GM23338 (cell line): ENCODE measurements around the gene IGF2R. TPM values are rescaled to one million over a fixed set of nuclear protein-coding genes. Genes with fewer than 3 reads are reported as not detected.

Experiments used
- ATAC-seq: fragments of 200-7000 bp; cut with Tn5 transposase; 3 replicates; pipeline ENCODE4 v1.9.1; 2020
- DNase-seq: peaks from one replicate; pipeline ENCODE4 v3.0.0-alpha.2; 2015; ENCODE audit warnings: low spot score
- H2AFZ ChIP-seq: fragments of 200-600 bp; sonication (generic); 2 replicates; pipeline ENCODE4 v1.8.0; 2016; ENCODE audit warnings: antibody characterized with exemption, mild to moderate bottlenecking, moderate library complexity
- H3F3A ChIP-seq: fragments of 200-600 bp; sonication (generic); replicated peaks from 2 replicates; pipeline ENCODE4 v1.8.0; 2017; ENCODE audit warnings: antibody characterized with exemption, mixed run types, low read depth
- H3K27ac ChIP-seq: fragments of 200-600 bp; sonication (generic); 2 replicates; pipeline ENCODE4 v1.6.1; 2016; ENCODE audit warnings: low read depth
- H3K27me3 ChIP-seq: fragments of 200-600 bp; sonication (generic); 2 replicates; pipeline ENCODE4 v1.8.0; 2016; ENCODE audit warnings: mild to moderate bottlenecking, mixed run types, moderate library complexity; ENCODE audit not compliant: insufficient read depth
- H3K36me3 ChIP-seq: fragments of 200-600 bp; sonication (generic); 2 replicates; pipeline ENCODE4 v1.8.0; 2016; ENCODE audit warnings: mild to moderate bottlenecking; ENCODE audit not compliant: insufficient read depth
- H3K4me1 ChIP-seq: fragments of 200-600 bp; sonication (generic); 2 replicates; pipeline ENCODE4 v1.8.0; 2016; ENCODE audit warnings: mild to moderate bottlenecking, moderate library complexity; ENCODE audit not compliant: insufficient read depth
- H3K4me2 ChIP-seq: fragments of 200-600 bp; sonication (generic); 2 replicates; pipeline ENCODE4 v1.7.1; 2017; ENCODE audit warnings: mixed run types
- H3K4me3 ChIP-seq: fragments of 200-600 bp; sonication (generic); 2 replicates; pipeline ENCODE4 v1.6.1; 2016; ENCODE audit warnings: mixed run types
- H3K79me2 ChIP-seq: fragments of 200-600 bp; sonication (generic); replicated peaks from 2 replicates; pipeline ENCODE4 v1.8.0; 2017; ENCODE audit warnings: mild to moderate bottlenecking; ENCODE audit not compliant: insufficient read depth
- H3K9me2 ChIP-seq: fragments of 200-600 bp; sonication (generic); 2 replicates; pipeline ENCODE4 v1.8.0; 2017; ENCODE audit not compliant: insufficient read depth
- H4K20me1 ChIP-seq: fragments of 200-600 bp; sonication (generic); replicated peaks from 2 replicates; pipeline ENCODE4 v1.8.0; 2017; ENCODE audit warnings: mild to moderate bottlenecking; ENCODE audit not compliant: insufficient read depth
- H3K27ac Mint-ChIP-seq: 2 replicates; pipeline ENCODE4 v1.8.0; 2020; ENCODE audit warnings: inconsistent platforms, mild to moderate bottlenecking, moderate library complexity, mixed read lengths
- H3K27me3 Mint-ChIP-seq: 3 replicates; pipeline ENCODE4 v1.8.0; 2022; ENCODE audit warnings: low read depth, mild to moderate bottlenecking, moderate library complexity, mixed read lengths, inconsistent platforms; ENCODE audit not compliant: insufficient read depth, poor library complexity
- H3K36me3 Mint-ChIP-seq: 3 replicates; pipeline ENCODE4 v1.8.0; 2021; ENCODE audit warnings: low read depth, mild to moderate bottlenecking, inconsistent platforms, moderate library complexity, mixed read lengths
- H3K4me1 Mint-ChIP-seq: 3 replicates; pipeline ENCODE4 v1.8.0; 2020; ENCODE audit warnings: mild to moderate bottlenecking, inconsistent platforms, mixed read lengths
- H3K4me3 Mint-ChIP-seq: 3 replicates; pipeline ENCODE4 v1.8.0; 2021; ENCODE audit warnings: moderate library complexity, mild to moderate bottlenecking, inconsistent platforms, mixed read lengths
- H3K9me3 Mint-ChIP-seq: 3 replicates; pipeline ENCODE4 v1.8.0; 2020; ENCODE audit warnings: moderate library complexity, mild to moderate bottlenecking, inconsistent platforms, mixed read lengths
- CREB1 ChIP-seq: fragments of 250-450 bp; sonication (Bioruptor Pico); IDR thresholded peaks from 2 replicates; pipeline ENCODE4 v1.5.0; 2020; ENCODE audit warnings: low read depth, mild to moderate bottlenecking, moderate library complexity
- ETS1 ChIP-seq: IDR thresholded peaks from 2 replicates; pipeline ENCODE4 v1.6.1; 2016; ENCODE audit warnings: antibody characterized with exemption
- EZH2 ChIP-seq: fragments of 200-600 bp; sonication (generic); IDR thresholded peaks from one replicate; pipeline ENCODE4 v1.8.0; 2017; ENCODE audit warnings: antibody characterized with exemption, mild to moderate bottlenecking, low read depth; ENCODE audit not compliant: unreplicated experiment
- JUNB ChIP-seq: IDR thresholded peaks from one replicate; pipeline ENCODE4 v1.6.1; 2016; ENCODE audit warnings: antibody characterized with exemption; ENCODE audit not compliant: unreplicated experiment
- NANOG ChIP-seq: IDR thresholded peaks from 2 replicates; pipeline ENCODE4 v1.6.1; 2016; ENCODE audit warnings: antibody characterized with exemption, borderline replicate concordance
- REST ChIP-seq: IDR thresholded peaks from one replicate; pipeline ENCODE4 v1.6.1; 2018; ENCODE audit warnings: antibody characterized with exemption; ENCODE audit not compliant: unreplicated experiment
- STAT1 ChIP-seq: IDR thresholded peaks from one replicate; pipeline ENCODE4 v1.6.1; 2016; ENCODE audit warnings: antibody characterized with exemption; ENCODE audit not compliant: unreplicated experiment
- ZNF114 ChIP-seq: fragments of 250-450 bp; sonication (Bioruptor Pico); IDR thresholded peaks from 2 replicates; pipeline ENCODE4 v1.5.0; 2020; ENCODE audit warnings: mild to moderate bottlenecking, moderate library complexity
- ZNF331 ChIP-seq: fragments of 250-450 bp; sonication (Bioruptor Pico); IDR thresholded peaks from 2 replicates; pipeline ENCODE4 v1.5.0; 2020; ENCODE audit warnings: low read depth, mild to moderate bottlenecking, moderate library complexity
- ZNF462 ChIP-seq: fragments of 250-450 bp; sonication (Bioruptor Pico); IDR thresholded peaks from 2 replicates; pipeline ENCODE4 v1.5.0; 2020; ENCODE audit warnings: mild to moderate bottlenecking, moderate library complexity
- polyA plus RNA-seq: library from polyadenylated mRNA; unstranded; fragments of >200 nt; fragmentation: Nextera tagmentation; extraction: Ambion mirVana; gene quantifications from 2 replicates; pipeline ENCODE4 v1.2.1, GENCODE V29; 2016
- total RNA-seq: library from RNA; depleted of rRNA; stranded (reverse); fragments of >200 nt; shearing (Covaris generic); gene quantifications from 2 replicates; pipeline ENCODE4 v1.2.3, GENCODE V29; 2014
- TF ChIP-seq, protein P1 (sequence below), 2 experiments: fragments of 200-600 bp in 1 of 2; sonication (generic) in 1 of 2; conservative IDR thresholded peaks; 2 replicates each; pipeline versions ENCODE4 v1.5.1 to v1.6.1; 2016 to 2017; ENCODE audit warnings: antibody characterized with exemption in 2 of 2, low read depth in 2 of 2, mild to moderate bottlenecking in 2 of 2, moderate library complexity in 1 of 2

Gene IGF2R
- total and polyA plus RNA-seq, 2 experiments from 2014 or later = 12.5 to 76.4 TPM

DNA sequence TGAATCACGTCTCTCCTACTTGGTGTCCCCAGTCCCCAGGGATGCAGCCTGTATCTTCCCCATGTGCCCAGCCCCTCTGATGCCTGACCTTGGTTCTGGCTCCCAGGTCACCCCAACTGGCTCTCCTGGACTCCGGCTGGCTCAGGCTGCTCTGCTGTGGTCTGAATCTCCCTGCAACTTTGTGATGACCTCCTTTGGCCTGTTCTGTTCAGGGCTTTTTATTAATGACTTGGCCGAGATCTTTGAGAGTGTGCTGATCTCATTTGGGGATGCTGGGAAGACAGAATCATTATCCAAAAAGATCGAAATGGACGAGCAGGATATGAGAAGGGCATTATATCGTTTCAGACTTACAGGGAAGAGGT lies 67.4 kb downstream of the IGF2R start (continued):
- no peak for TF ChIP-seq ZNF462

- no peak overlapping the region for H3K4me3 Mint-ChIP-seq
- H4K20me1 ChIP-seq = peaks cover 6% of the 10 kb centered on the region; the same call in 1 of the 2 replicates
- ATAC-seq = no peak
- H3K27ac Mint-ChIP-seq = no peak overlapping the region
- peaks cover 58% of the 10 kb centered on the region for H3K36me3 Mint-ChIP-seq
- peaks cover 5% of the 10 kb centered on the region for H3K27me3 Mint-ChIP-seq
- H3K4me1 Mint-ChIP-seq = no peaks in the 10 kb centered on the region
- H3K4me2 ChIP-seq = no peak overlapping the region
- H3K79me2 ChIP-seq = no peaks in the 10 kb centered on the region
- H2AFZ ChIP-seq = no peak overlapping the region
- H3K9me3 Mint-ChIP-seq = no peaks in the 10 kb centered on the region
- H3K27me3 ChIP-seq = no peaks in the 10 kb centered on the region
- no peaks in the 10 kb centered on the region for H3K4me1 ChIP-seq
- H3K4me3 ChIP-seq = no peak overlapping the region
- H3K36me3 ChIP-seq = peaks cover 14% of the 10 kb centered on the region; the same call in 1 of the 2 replicates
- no peaks in the 10 kb centered on the region for H3K9me2 ChIP-seq
- no peak for DNase-seq
- H3K27ac ChIP-seq = no peak overlapping the region
- no peaks in the 10 kb centered on the region for H3F3A ChIP-seq
- TF ChIP-seq ZNF114 (CRISPR knock-in tag) (no peak), EZH2 (no peak), NANOG (no peak), REST (no peak), STAT1 (no peak), ETS1 (no peak), JUNB (no peak), ZNF331 (no peak), CREB1 (CRISPR knock-in tag) (no peak)
- TF ChIP-seq, protein P1, sequence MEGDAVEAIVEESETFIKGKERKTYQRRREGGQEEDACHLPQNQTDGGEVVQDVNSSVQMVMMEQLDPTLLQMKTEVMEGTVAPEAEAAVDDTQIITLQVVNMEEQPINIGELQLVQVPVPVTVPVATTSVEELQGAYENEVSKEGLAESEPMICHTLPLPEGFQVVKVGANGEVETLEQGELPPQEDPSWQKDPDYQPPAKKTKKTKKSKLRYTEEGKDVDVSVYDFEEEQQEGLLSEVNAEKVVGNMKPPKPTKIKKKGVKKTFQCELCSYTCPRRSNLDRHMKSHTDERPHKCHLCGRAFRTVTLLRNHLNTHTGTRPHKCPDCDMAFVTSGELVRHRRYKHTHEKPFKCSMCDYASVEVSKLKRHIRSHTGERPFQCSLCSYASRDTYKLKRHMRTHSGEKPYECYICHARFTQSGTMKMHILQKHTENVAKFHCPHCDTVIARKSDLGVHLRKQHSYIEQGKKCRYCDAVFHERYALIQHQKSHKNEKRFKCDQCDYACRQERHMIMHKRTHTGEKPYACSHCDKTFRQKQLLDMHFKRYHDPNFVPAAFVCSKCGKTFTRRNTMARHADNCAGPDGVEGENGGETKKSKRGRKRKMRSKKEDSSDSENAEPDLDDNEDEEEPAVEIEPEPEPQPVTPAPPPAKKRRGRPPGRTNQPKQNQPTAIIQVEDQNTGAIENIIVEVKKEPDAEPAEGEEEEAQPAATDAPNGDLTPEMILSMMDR (conservative IDR thresholded peaks at IDR 0.05; ENCODE audit: low read depth in 2 of 2) = no peak
Measured at GRCh38 chr6:160036790-160037206, 67.9 kb downstream of the IGF2R start.
